ELR (cell line): ENCODE data around the gene SDR42E2.
"Not testable (repeated sequence)": the region's sequence is repeated elsewhere in the genome, so short reads cannot be mapped to it uniquely, and the experiment has no call there.

Source experiments
- DNase-seq: peaks from one replicate; pipeline ENCODE4 v3.0.0-alpha.2; 2015; ENCODE audit warnings: low read depth

SDR42E2 gene

GRCh38 chr16:22162656-22163009 lies 327 bp downstream of the SDR42E2 start:
- no peak for DNase-seq

- DNase-seq = no peak
Measured at GRCh38 chr16:22163806-22164205, 1.5 kb downstream of the SDR42E2 start.

GRCh38 chr16:22164482-22164881 lies 2.2 kb downstream of the SDR42E2 start:
- no peak for DNase-seq

- no peak for DNase-seq
Measured at GRCh38 chr16:22165508-22166285, 3.4 kb downstream of the SDR42E2 start.

- no peak for DNase-seq
Measured at GRCh38 chr16:22171953-22172352, 9.6 kb downstream of the SDR42E2 start.

- not testable (repeated sequence) for DNase-seq
Measured at GRCh38 chr16:22172642-22173041, 10.3 kb downstream of the SDR42E2 start.

- no peak for DNase-seq
Measured at GRCh38 chr16:22174642-22175041, 12.3 kb downstream of the SDR42E2 start.

GRCh38 chr16:22177968-22178930 lies 15.9 kb downstream of the SDR42E2 start:
- DNase-seq = no peak

- DNase-seq = no peak
Measured at GRCh38 chr16:22181426-22181825, 19.1 kb downstream of the SDR42E2 start.

GRCh38 chr16:22181843-22182242 lies 19.5 kb downstream of the SDR42E2 start:
- no peak for DNase-seq

- no peak for DNase-seq
Measured at GRCh38 chr16:22183335-22183734, 21.0 kb downstream of the SDR42E2 start.

- DNase-seq = peak; percentile 16
Measured at GRCh38 chr16:22183901-22184614, 21.8 kb downstream of the SDR42E2 start.

GRCh38 chr16:22184615-22184968 lies 22.3 kb downstream of the SDR42E2 start:
- no peak for DNase-seq

- DNase-seq = no peak
Measured at GRCh38 chr16:22186517-22186916, 24.2 kb downstream of the SDR42E2 start.

GRCh38 chr16:22188267-22188594 lies 25.9 kb downstream of the SDR42E2 start:
- no peak for DNase-seq

- peak; percentile 80 for DNase-seq
Measured at GRCh38 chr16:22188595-22189442, 26.5 kb downstream of the SDR42E2 start.

- peak; percentile 46 for DNase-seq
Measured at GRCh38 chr16:22189473-22190080, 27.3 kb downstream of the SDR42E2 start.

- DNase-seq = peak; percentile 97
Measured at GRCh38 chr16:22190081-22190775, 27.9 kb downstream of the SDR42E2 start.

GRCh38 chr16:22190776-22191531 lies 28.6 kb downstream of the SDR42E2 start:
- peak; percentile 99 for DNase-seq
